A549 (cell line): Measurements from ENCODE around the gene AK3. TPM values are rescaled to one million over a fixed set of nuclear protein-coding genes. Genes with fewer than 3 reads are reported as not detected.
"Not testable (repeated sequence)": the region's sequence is repeated elsewhere in the genome, so short reads cannot be mapped to it uniquely, and the experiment has no call there.

ENCODE experiments used
- ATAC-seq, 2 experiments: fragments of 200-7000 bp in 1 of 2; fragments of >200 bp in 1 of 2; cut with Nextera tagmentation in 1 of 2; cut with Tn5 transposase in 1 of 2; 3 replicates each; pipeline versions ENCODE4 v1.8.0 to v1.9.1; 2018 to 2020; ENCODE audit warnings: mild to moderate bottlenecking in 1 of 2, moderate library complexity in 1 of 2
- CTCF ChIA-PET: fragments of 300-600 bp; sonication (Branson Sonifier 250); formaldehyde crosslinking; extraction: SDS; loops from one replicate; lab custom pipeline; 2021; ENCODE audit warnings: antibody characterized with exemption, inconsistent platforms; lab: Yijun Ruan, JAX
- POLR2A ChIA-PET: fragments of 350-600 bp; formaldehyde crosslinking; extraction: SDS; loops from one replicate; lab custom pipeline; 2021; ENCODE audit warnings: antibody characterized with exemption, inconsistent platforms; lab: Yijun Ruan, JAX
- DNase-seq, 2 experiments: peaks; one replicate each; pipeline versions ENCODE4 v3.0.0 to v3.0.0-alpha.2; 2011 to 2016; ENCODE audit warnings: low read depth in 1 of 2, low spot score in 1 of 2
- FAIRE-seq: peaks from 2 replicates; lab custom pipeline; 2011; peaks lifted over from hg19 to GRCh38; lab: Jason Lieb, UNC
- H3K27ac ChIP-seq, 2 experiments: fragments of >200 bp; sonication (Bioruptor Twin); formaldehyde crosslinking; 3 replicates each; pipeline ENCODE4 v1.5.1; 2016 to 2017
- H3K4me1 ChIP-seq: fragments of >200 bp; sonication (Bioruptor Twin); formaldehyde crosslinking; 3 replicates; pipeline ENCODE4 v1.6.1; 2016
- H3K4me2 ChIP-seq: fragments of >200 bp; sonication (Bioruptor Twin); formaldehyde crosslinking; 3 replicates; pipeline ENCODE4 v1.6.1; 2016
- H3K4me3 ChIP-seq: fragments of >200 bp; sonication (Bioruptor Twin); formaldehyde crosslinking; 3 replicates; pipeline ENCODE4 v1.5.1; 2016
- H3K9me3 ChIP-seq: fragments of >200 bp; sonication (Bioruptor Twin); formaldehyde crosslinking; 3 replicates; pipeline ENCODE4 v1.6.1; 2016
- CBX2 ChIP-seq: fragments of 200-600 bp; sonication (generic); IDR thresholded peaks from 2 replicates; pipeline ENCODE4 v1.6.1; 2016; ENCODE audit warnings: low read depth, mild to moderate bottlenecking, borderline replicate concordance
- CHD4 ChIP-seq: fragments of 200-600 bp; sonication (generic); IDR thresholded peaks from 2 replicates; pipeline ENCODE4 v1.6.1; 2016; ENCODE audit warnings: antibody characterized with exemption, mild to moderate bottlenecking, borderline replicate concordance
- EHMT2 ChIP-seq: fragments of 200-600 bp; sonication (generic); IDR thresholded peaks from 2 replicates; pipeline ENCODE4 v1.6.1; 2016; ENCODE audit warnings: antibody characterized with exemption, low read depth, mild to moderate bottlenecking, moderate library complexity
- EP300 ChIP-seq, 2 experiments: fragments of >200 bp; sonication (Bioruptor Twin); formaldehyde crosslinking; IDR thresholded peaks; 2 replicates in 1 of 2; 3 replicates in 1 of 2; pipeline ENCODE4 v1.6.1; 2016 to 2017
- FOSL2 ChIP-seq, 2 experiments: fragments of 450-650 bp in 1 of 2; fragments of >200 bp in 1 of 2; sonication (Bioruptor Twin) in 1 of 2; formaldehyde crosslinking; IDR thresholded peaks; 2 replicates each; pipeline versions ENCODE4 v1.5.0 to v1.6.1; 2016 to 2020; ENCODE audit warnings: mild to moderate bottlenecking in 1 of 2, moderate library complexity in 1 of 2
- HOXB13 ChIP-seq: fragments of 250-450 bp; sonication (Bioruptor Pico); IDR thresholded peaks from 2 replicates; pipeline ENCODE4 v1.5.0; 2020; ENCODE audit warnings: low read depth, mild to moderate bottlenecking, moderate library complexity
- JUN ChIP-seq, 2 experiments: fragments of >200 bp; sonication (Bioruptor Twin); formaldehyde crosslinking; IDR thresholded peaks; 2 replicates in 1 of 2; 3 replicates in 1 of 2; pipeline ENCODE4 v1.6.1; 2016 to 2017
- MAFK ChIP-seq: fragments of 450-650 bp; IDR thresholded peaks from 2 replicates; pipeline ENCODE4 v1.6.1; 2014; ENCODE audit not compliant: partially characterized antibody
- MAZ ChIP-seq: fragments of 150-350 bp; IDR thresholded peaks from 2 replicates; pipeline ENCODE4 v1.6.1; 2014; ENCODE audit warnings: antibody characterized with exemption, low read depth, low read length, borderline replicate concordance
- RARB ChIP-seq: fragments of 250-450 bp; sonication (Bioruptor Pico); IDR thresholded peaks from 2 replicates; pipeline ENCODE4 v1.8.0; 2021; ENCODE audit warnings: mild to moderate bottlenecking, moderate library complexity
- RNF2 ChIP-seq: fragments of 200-600 bp; sonication (generic); IDR thresholded peaks from 2 replicates; pipeline ENCODE4 v1.6.1; 2016; ENCODE audit warnings: low read depth, mild to moderate bottlenecking, antibody characterized with exemption, moderate library complexity, borderline replicate concordance
- TP53 ChIP-seq: fragments of 250-450 bp; sonication (Bioruptor Pico); IDR thresholded peaks from 2 replicates; pipeline ENCODE4 v1.5.0; 2021; ENCODE audit warnings: mild to moderate bottlenecking, moderate library complexity
- WGBS: methylation state at CpG from one replicate; pipeline ENCODE4 v1.1.6; 2017; ENCODE audit errors: missing lambda C conversion rate; 5-methylcytosine and 5-hydroxymethylcytosine counted together
- polyA plus RNA-seq, 4 experiments: library from polyadenylated mRNA; depleted of rRNA in 3 of 4; stranded (reverse); fragments of >200 nt; fragmentation: RNase III in 1 of 4; extraction: RNeasy Plus Mini Kit Qiagen cat#74134 plus additional on column Dnase treatment in 1 of 4; gene quantifications; 2 replicates in 3 of 4; 3 replicates in 1 of 4; pipeline ENCODE4 v1.2.3, GENCODE V29; 2011 to 2017
- TF ChIP-seq, protein P1 (sequence below): fragments of 200-600 bp; sonication (generic); IDR thresholded peaks from 2 replicates; pipeline ENCODE4 v1.6.1; 2016; ENCODE audit warnings: antibody characterized with exemption, mild to moderate bottlenecking, moderate library complexity
- TF ChIP-seq, protein P2 (sequence below): fragments of 250-450 bp; sonication (Bioruptor Pico); IDR thresholded peaks from 2 replicates; pipeline ENCODE4 v1.5.0; 2020; ENCODE audit warnings: low read depth, mild to moderate bottlenecking, moderate library complexity

The AK3 gene
- polyA plus RNA-seq, 2 of the 4 experiments (the other 2 are of a cell fraction): 51.0 to 83.0 TPM

- H3K4me1 ChIP-seq: no peaks in the 10 kb centered on the region
- no peak overlapping the region for H3K4me3 ChIP-seq
- WGBS: 94% methylated on average over 1 of the region's 1 CpG
- ChIA-PET POLR2A (no interaction called here), CTCF (interaction anchor here (1.0 to 2.4 kb wide), 2 partner anchors 18 to 21 kb away, joined by 3 to 13 read pairs; no protein-coding TSS in a partner anchor)
- no peak overlapping the region for H3K4me2 ChIP-seq
- no peak for DNase-seq
- TF ChIP-seq JUN (IDR thresholded peaks at IDR 0.05) (no peak), CBX2 (no peak)
- TF ChIP-seq, protein P1, sequence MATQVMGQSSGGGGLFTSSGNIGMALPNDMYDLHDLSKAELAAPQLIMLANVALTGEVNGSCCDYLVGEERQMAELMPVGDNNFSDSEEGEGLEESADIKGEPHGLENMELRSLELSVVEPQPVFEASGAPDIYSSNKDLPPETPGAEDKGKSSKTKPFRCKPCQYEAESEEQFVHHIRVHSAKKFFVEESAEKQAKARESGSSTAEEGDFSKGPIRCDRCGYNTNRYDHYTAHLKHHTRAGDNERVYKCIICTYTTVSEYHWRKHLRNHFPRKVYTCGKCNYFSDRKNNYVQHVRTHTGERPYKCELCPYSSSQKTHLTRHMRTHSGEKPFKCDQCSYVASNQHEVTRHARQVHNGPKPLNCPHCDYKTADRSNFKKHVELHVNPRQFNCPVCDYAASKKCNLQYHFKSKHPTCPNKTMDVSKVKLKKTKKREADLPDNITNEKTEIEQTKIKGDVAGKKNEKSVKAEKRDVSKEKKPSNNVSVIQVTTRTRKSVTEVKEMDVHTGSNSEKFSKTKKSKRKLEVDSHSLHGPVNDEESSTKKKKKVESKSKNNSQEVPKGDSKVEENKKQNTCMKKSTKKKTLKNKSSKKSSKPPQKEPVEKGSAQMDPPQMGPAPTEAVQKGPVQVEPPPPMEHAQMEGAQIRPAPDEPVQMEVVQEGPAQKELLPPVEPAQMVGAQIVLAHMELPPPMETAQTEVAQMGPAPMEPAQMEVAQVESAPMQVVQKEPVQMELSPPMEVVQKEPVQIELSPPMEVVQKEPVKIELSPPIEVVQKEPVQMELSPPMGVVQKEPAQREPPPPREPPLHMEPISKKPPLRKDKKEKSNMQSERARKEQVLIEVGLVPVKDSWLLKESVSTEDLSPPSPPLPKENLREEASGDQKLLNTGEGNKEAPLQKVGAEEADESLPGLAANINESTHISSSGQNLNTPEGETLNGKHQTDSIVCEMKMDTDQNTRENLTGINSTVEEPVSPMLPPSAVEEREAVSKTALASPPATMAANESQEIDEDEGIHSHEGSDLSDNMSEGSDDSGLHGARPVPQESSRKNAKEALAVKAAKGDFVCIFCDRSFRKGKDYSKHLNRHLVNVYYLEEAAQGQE: no peak
- H3K27ac ChIP-seq: no peak overlapping the region
- no peak for FAIRE-seq
- H3K9me3 ChIP-seq: no peaks in the 10 kb centered on the region
- no peak for ATAC-seq
Observed at GRCh38 chr9:4780651-4781050, 39.6 kb upstream of the AK3 start.

DNA sequence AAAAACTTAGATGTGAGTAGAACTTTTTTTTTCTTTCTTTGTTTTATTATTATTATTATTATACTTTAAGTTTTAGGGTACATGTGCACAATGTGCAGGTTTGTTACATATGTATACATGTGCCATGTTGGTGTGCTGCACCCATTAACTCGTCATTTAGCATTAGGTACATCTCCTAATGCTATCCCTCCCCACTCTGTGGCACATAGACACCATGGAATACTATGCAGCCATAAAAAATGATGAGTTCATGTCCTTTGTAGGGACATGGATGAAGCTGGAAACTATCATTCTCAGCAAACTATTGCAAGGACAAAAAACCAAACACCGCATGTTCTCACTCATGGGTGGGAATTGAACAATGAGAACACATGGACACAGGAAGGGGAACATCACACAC lies 34.0 kb upstream of the AK3 start:
- ATAC-seq, H3K9me3 ChIP-seq, POLR2A ChIA-PET, FAIRE-seq, DNase-seq, H3K4me1 ChIP-seq, H3K4me3 ChIP-seq, H3K4me2 ChIP-seq, H3K27ac ChIP-seq: not testable (repeated sequence)
- CTCF ChIA-PET: interaction anchor here (1.2 kb wide), 1 partner anchor 13 kb away, joined by 10 read pairs; no protein-coding TSS in a partner anchor
- WGBS: 40% methylated on average over 2 of the region's 2 CpGs

GRCh38 chr9:4774209-4774608 lies 33.2 kb upstream of the AK3 start:
- Histone ChIP-seq H3K27ac (no peak overlapping the region), H3K9me3 (no peaks in the 10 kb centered on the region), H3K4me1 (no peaks in the 10 kb centered on the region)
- 5% methylated on average over 1 of the region's 1 CpG for WGBS
- DNase-seq: peak in 1 of 2 experiments; percentile 36
- no peak for FAIRE-seq
- POLR2A ChIA-PET: no interaction called here
- CTCF ChIA-PET: interaction anchor here (1.0 to 1.3 kb wide), 3 partner anchors 12 to 214 kb away, joined by 4 to 10 read pairs (median 5); no protein-coding TSS in a partner anchor
- TF ChIP-seq, protein P2, sequence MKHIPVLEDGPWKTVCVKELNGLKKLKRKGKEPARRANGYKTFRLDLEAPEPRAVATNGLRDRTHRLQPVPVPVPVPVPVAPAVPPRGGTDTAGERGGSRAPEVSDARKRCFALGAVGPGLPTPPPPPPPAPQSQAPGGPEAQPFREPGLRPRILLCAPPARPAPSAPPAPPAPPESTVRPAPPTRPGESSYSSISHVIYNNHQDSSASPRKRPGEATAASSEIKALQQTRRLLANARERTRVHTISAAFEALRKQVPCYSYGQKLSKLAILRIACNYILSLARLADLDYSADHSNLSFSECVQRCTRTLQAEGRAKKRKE (CRISPR knock-in tag): no peak
- TF ChIP-seq RNF2: no peak
- no peak for TF ChIP-seq FOSL2 (IDR thresholded peaks at IDR 0.05)
- no peak for TF ChIP-seq FOSL2 (CRISPR knock-in tag; IDR thresholded peaks at IDR 0.05)
- TF ChIP-seq MAFK: no peak
- TF ChIP-seq, all 56 proteins: peak for 0
- Histone ChIP-seq H3K4me3 (no peak overlapping the region), H3K4me2 (no peak overlapping the region)
- ATAC-seq: 0 out of 6 replicates have a peak, but pooled peaks of 1 of the 2 experiments have one; percentile 43

DNA sequence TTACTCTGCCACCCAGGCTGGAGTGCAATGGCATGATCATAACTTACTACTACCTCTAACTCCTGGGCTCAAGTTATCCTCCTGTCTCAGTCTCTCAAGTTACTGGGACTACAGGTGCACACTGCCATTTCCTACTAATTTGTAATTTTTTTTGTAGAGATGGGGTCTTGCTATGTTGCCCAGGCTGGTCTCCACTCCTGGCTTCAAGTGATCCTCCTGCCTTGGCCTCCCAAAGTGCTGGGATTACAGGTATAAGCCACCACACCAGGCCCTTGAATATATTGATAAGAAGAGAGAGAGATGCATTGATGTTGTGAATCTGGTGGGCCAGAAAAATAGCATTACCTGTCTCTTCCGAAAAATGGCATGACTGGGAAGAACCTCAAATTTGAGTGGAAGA lies 30.8 kb upstream of the AK3 start:
- no peak overlapping the region for H3K27ac ChIP-seq
- WGBS: 78% methylated on average over 1 of the region's 1 CpG
- DNase-seq (no peak), FAIRE-seq (no peak), ATAC-seq (no peak)
- no peak overlapping the region for H3K4me2 ChIP-seq
- no peaks in the 10 kb centered on the region for H3K9me3 ChIP-seq
- H3K4me1 ChIP-seq: no peaks in the 10 kb centered on the region
- TF ChIP-seq HOXB13 (CRISPR knock-in tag) (no peak), EP300 (IDR thresholded peaks at IDR 0.05) (no peak), RARB (CRISPR knock-in tag) (no peak), TP53 (CRISPR knock-in tag) (no peak), CHD4 (no peak), EHMT2 (no peak), MAZ (no peak)
- ChIA-PET CTCF (interaction anchor here (1.3 to 2.8 kb wide), 2 partner anchors 9 to 216 kb away, joined by 3 to 18 read pairs; no protein-coding TSS in a partner anchor), POLR2A (no interaction called here)
- no peak overlapping the region for H3K4me3 ChIP-seq
